ENCODE results near the gene SQSTM1.

- TF ChIP-seq CTCF (IDR thresholded peaks at IDR 0.05) (no peak), POLR2A (IDR thresholded peaks at IDR 0.05) (no peak)
Observed at GRCh38 chr5:179799644-179799973, 21.1 kb upstream of the SQSTM1 start.

Data from adrenal gland (tissue), 5 donors.